Hematopoietic multipotent progenitor cell treated with erythropoietin and hydrocortisone succinate and interleukin-3 and kit ligand, for 17 days (in vitro differentiated cells): ENCODE measurements around the gene DAP3.
A peak's percentile ranks its signal among the peaks of the same experiment; 100 is the strongest.
"Not testable (repeated sequence)": the region's sequence is repeated elsewhere in the genome, so short reads cannot be mapped to it uniquely, and the experiment has no call there.

Experiments
- DNase-seq: peaks from one replicate; pipeline ENCODE4 v3.0.0-alpha.2; 2015; ENCODE audit warnings: low spot score

Gene DAP3

DNA sequence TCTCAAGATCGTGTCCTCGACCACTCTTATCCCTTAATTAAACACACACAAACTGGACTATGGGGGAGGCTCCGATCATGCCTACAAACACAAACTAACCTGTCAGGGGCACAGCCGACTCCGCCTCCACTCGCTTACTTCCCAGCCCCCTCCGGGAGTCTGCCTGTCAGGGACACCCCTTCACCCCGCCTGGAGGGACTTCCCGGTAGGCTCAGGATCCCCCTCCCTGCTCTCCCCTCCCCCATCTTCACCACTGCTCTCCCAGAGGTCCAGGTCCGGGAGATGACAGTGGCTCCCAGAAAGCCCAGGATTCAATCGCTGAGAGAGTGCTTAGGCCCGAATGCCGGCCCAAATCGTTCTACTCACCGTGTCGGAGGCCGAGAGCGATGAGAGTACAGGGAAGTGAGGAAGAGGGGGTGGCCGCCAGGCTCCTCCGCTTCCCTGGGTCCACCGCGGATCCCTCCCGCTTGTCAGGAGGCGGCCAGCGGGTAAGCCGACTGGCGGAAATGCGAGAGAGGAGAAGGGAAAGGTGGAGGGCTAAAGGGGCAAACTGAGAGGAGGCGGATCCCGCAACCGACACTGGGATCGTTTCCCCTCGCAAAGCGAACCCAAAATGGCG lies 1.1 kb upstream of the DAP3 start:
- peak; percentile 64 for DNase-seq

DNA sequence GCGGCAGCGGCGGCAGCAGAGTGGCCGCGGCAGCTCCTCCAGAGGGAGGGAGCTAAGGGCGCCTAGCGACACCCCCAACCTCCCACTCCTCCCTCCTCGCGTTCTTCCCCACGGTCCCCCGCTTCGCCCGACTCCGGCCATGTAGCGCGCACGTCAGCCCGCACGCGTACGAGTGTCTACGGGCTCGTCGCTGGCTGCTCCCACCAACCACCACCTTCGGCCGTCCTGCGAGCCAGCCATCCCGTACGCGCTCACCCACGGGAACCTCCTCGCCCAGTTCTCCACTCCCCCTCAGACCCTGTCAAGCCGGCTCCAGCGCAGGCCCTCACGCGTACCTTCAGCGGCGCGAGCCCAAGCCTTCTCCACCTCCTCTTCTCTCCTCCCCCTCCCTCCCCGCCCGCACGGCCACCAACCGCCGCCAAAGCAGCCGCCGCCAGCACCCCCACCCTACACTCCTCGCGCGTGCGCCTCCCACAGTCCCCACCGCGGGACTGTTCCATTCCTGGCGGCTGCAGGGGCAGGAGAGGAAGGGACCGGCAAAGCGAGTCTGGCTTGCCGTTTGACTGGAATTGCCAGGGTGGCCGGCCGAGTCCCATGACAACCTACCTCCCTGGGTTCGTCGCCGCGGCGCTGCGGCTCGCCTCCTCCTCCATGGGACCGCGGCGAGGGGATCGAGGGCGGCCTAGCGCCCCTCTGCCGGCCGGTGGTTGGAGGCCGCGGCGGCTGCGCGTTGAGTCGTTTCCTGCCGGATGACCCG lies 389 bp upstream of the DAP3 start, which contains the start of gene YY1AP1:
YY1AP1 (minus strand) TSS at position 451 of the 757 bp plus-strand sequence. CDS start 8,338 bp downstream, outside the sequence.
- peak; percentile 94 for DNase-seq

DNA sequence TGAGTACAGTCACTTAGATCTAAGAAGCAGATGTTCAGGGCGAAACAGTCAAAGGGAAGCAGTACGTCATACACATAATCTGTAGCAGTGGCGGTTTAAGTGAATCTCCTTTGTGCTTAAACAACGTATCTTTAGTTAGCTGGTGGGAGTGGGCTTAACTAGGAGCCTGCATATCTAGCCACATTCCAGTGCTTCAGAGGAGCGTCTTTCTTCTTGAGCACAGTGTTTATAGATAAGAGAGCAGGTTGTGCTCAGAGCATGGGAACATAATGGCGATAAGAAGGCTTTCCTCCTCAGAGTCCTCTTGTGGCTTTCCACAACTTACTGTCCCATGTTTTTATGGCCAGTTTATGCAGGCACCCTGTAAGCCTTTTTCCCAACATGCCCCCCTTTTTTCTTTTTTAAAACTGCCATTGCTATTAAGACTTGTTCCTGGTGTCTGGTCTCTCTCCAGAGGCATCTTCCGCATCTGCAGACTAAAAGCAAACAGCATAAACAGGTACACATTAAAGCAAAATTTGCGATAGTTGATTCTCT lies 3.2 kb downstream of the DAP3 start:
- DNase-seq: no peak

DNA sequence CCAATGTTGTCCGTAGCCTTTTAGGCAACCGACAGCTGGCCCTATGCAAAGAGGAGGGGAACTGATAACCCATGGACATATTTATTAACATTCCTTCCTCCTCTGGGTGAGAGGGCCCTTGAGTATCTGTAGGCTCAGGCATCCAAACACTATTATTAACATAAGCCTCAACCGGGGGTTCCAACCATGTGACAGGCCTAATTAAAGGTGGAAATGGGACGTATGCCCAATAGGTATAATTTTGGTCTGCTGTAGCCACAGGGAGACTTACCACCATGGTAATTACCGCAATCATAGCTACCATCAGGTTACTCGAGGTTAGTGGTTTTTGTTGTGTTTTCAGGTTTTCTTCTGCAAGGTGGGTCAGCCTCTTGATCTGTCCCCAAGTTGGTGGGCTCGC lies 5.3 kb downstream of the DAP3 start:
- no peak for DNase-seq

DNA sequence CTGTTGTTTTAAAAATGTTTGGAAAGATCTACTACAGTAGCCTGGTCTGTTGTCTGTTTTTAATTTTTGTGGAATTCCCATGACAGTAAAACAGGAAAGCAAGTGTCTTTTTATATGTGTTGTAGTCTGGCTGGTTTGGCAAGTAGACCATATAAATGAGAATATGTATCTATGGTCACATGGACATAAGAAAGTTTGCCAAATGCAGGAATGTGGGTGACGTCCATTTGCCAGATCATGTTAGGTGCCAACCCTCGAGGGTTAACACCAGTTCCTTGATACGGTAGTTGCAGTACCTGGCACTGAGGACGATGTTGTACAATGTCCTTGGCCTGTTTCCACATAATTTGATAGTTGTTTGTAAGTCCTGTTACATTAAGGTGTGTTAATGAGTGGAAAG lies 6.2 kb downstream of the DAP3 start:
- DNase-seq: no peak

DNA sequence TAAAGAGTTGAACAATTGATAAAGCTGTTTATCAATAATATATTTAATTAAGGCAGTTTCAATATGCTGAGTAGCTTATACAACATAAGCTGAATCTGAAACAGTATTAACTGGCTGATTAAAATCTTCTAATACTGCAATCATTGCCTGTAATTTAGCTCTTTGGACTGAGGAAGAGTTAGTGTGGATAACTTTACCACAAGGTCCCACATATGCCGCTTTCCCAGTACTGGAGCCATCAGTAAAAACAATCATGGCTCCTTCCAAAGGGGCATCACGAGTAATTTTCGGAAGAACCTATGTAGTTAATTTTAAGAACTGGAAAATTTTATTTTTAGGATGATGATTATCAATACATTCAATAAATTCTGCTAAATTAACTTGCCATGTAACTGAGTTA lies 6.7 kb downstream of the DAP3 start:
- no peak for DNase-seq

DNA sequence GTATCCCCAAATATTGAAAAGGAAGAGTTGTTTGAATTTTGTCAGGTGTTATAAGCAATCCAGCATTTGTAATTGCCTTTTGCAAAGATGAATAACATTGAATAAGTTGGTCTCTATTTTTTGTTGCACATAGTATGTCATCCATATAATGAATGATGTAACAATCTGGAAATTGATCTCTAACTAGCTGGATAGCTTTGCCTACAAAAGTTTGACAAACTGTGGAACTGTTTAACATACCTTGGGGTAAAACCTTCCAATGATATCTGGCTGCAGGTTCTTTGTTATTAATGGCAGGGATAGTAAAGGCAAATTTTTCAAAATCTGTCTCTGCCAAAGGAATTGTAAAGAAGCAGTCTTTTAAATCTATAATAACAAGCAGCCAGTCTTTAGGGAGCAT lies 7.6 kb downstream of the DAP3 start:
- no peak for DNase-seq

DNA sequence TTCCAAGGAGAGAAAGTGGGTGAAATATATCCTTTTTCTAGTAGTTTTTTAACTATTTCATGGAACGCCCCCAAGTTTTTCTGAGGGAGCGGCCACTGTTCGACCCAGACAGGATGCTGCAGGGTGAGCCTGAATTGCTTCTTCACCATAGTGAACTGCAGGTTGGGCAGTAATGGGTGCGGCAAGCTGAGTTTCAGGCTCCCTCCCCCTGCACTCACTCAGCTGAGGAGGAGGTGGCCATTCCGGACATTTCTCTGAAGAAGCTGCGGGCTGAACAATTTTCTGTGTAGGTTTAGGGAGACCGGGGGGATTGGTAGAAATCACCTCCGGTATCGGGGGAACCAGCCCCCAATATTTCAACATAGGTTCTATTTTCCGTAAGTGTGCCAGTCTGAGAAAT lies 8.2 kb downstream of the DAP3 start:
- DNase-seq: no peak

DNA sequence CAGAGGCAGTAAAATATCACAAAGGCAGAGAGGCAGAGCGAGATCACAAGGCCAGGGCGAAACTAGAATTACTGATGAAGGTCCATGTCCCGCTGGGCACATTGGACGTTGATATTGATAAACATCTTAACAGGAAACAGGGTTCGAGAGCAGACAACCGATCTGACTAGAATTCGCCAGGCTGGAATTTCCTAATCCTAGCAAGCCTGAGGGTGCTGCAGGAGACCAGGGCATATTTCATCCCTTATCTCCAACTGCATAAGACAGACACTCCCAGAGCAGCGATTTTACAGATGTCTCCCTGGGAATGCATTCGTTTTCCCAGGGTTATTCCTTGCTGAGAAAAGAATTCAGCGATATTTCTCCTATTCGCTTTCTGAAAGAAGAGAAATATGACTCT lies 8.7 kb downstream of the DAP3 start:
- DNase-seq: not testable (repeated sequence)

DNA sequence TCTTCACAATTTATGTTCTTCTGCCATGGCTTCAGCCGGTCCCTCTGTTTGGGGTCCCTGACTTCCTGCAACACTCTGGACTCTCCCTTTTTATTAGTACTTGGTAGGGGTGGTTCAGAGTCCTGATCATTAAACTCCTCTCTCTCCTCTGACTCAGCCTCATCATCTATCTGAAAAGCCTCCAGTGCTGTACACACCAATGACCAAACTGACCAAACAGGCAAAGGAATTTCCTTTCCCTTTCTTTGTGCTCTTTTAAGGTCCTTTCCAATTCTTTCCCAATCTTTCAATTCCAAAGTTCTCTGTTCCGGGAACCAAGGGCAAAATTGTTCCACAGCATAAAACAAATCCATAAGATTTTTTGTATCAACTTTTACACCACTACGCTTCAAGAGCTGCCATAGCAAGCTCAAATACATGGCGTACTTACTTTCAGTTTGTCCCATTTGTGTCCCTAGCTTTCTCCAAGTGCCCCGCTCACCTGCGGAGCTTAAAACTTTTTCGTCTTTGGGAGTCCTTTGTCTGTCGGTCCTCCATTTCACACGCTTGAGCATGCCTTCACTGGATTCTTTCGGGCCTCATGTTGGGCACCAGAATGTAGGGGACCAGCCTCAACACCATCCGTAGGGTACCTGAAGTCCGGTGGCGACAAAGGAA lies 9.6 kb downstream of the DAP3 start:
- no peak for DNase-seq

DNA sequence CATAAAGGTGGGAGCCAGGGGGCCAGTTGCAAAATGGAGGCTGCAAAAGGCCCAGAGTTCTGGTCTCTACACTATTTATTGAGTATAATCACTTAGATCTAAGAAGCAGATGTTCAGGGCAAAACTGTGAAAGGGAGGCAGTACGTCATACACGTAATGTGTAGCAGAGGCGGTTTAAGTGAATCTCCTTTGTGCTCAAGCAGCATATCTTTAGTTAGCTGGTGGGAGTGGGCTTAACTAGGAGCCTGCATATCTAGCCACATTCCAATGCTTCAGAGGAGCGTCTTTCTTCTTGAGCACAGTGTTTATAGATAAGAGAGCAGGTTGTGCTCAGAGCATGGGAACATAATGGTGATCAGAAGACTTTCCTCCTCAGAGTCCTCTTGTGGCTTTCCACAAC lies 10.2 kb downstream of the DAP3 start:
- not testable (repeated sequence) for DNase-seq

DNA sequence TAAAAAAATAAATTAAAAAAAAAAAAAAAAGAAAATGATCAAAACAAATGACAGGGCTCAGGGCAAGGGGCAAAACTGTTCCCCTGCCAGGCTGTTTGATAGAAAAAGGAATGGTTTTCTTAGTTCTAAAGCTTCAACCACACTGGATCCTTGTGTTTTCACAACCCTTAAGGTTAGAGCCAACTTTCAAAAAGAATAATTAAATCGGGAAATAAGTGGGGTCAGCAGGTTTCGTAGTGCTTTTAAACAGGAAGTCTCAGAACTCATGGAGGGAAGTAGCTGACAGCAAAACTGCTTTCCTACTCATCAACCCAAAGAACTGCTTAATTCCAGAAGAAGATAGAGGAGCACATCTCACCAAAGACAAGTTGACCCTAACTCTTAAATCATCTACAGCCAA lies 12.8 kb downstream of the DAP3 start:
- DNase-seq: not testable (repeated sequence)

DNA sequence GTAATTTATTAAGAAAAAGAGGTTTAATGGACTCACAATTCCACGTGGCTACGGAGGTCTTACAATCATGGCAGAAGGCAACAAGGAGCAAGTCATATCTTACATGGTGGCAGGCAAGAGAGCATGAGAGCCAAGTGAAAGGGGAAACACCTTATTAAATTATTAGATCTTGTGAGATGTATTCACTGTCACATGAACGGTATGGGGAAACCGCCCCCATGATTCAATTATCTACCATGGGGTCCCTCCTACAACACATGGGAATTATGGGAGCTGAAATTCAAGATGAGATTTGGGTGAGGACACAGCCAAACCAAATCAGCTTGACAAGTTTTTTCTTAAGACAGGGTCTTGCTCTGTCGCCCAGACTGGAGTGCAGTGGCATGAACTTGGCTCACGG lies 14.3 kb downstream of the DAP3 start:
- no peak for DNase-seq

DNA sequence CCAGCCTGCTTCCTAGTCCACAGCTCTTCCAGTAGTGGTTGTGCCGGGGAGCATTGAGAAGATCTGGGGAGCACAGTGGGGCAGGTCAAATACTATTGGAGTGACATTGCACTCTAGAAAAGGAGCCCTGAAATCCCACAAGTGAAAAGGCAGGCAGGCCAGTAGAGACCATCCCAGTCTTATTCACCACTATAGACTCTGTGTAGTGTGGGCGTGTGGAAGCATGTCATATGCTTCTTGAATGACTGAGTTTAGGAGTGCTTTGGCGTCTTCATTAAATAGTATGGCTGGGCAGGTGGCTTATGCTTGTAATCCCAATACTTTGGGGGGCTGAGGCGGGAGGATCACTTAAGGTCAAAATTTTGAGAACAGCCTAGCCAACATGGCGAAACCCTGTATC lies 15.5 kb downstream of the DAP3 start:
- DNase-seq: not testable (repeated sequence)

DNA sequence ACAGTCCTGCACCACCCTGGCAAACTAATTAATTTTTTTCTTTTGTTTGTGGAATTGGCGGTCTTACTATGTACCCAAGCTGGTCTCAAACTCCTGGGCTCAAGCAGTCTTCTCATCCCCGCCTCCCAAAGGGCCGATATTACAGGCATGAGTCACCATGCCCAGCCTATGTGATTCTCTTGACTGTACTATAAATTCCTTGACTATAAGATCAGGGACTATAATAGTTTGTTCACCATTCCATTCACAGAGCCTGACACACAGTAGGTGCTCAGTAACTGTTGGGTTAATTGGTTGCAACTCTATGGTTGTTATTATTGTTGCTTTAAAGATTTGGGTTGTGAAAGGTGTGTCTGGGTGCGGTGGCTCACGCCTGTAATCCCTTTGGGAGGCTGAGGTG lies 17.2 kb downstream of the DAP3 start:
- DNase-seq: no peak

DNA sequence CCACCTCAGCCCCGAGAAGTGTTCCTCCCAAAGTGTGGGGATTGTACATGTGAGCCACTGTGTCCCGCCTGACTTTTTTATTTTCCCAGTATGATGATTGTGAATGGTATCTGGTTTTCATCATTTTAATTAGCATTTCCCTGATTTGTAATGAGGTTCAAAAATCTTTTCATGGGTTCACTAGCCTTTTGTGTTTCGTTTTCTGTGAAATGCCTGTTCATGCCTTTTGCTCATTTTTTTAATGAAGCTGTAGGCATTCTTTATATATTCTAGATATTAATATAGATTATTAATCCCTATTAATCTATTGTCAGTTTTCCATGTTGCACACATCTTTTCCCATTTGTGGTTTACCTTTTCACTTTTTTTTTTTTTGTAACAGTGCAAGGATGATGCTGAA lies 20.5 kb downstream of the DAP3 start:
- DNase-seq: no peak

DNA sequence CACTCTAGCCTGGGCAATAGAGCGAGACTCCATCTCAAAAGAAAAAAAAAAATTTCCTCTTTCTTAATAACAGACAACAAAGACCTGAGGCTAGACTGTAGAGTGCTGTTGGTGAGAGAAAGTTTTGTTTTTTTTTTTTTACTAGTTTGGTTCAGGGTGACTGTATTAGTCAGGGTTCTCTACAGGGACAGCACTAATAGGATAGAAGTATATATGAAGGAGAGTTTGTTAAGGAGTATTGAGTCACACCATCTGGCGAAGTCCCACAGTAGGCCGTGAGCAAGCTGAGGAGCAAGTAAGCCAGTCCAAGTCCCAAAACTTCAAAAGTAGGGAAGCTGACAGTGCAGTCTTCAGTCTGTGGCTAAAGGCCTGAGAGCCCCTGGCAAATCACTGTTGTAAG lies 22.6 kb downstream of the DAP3 start:
- DNase-seq: not testable (repeated sequence)

DNA sequence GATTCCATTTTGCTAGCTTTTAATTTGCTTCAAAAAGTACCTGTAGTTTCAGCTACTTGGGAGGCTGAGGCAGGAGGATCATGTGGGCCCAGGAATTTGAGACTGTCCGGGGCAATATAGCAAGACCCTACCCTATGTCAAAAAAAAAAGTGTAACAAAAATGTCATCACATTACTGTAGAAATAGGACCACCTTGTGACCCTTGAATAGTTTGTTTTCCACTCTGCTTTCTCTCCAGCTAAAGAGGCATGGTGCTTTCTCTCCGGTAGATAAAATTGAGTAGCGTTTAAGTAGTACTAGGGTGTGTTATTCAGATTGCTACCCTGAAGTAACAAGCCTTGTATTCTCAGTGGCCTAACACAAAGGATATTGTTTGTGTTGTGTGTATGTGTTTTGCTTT lies 23.7 kb downstream of the DAP3 start:
- peak; percentile 22 for DNase-seq

DNA sequence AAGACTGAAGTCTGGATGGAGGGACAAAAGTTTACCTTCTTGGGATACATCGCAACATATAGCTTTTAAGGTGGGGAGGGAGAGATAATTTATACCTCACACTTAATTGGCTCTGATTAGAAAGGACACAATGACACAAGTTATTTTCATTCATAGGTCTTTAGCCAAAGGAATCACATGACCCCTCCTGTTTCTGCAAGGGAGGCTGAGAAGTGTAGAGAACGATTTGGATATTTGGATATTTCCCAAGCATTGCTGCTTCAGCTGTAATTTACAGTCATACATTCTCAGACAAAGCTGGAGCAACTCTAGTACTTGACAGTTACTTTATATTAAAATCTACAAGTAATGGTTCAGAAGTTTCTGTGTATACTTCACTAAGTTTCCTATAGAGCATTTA lies 24.2 kb downstream of the DAP3 start:
- DNase-seq: no peak

DNA sequence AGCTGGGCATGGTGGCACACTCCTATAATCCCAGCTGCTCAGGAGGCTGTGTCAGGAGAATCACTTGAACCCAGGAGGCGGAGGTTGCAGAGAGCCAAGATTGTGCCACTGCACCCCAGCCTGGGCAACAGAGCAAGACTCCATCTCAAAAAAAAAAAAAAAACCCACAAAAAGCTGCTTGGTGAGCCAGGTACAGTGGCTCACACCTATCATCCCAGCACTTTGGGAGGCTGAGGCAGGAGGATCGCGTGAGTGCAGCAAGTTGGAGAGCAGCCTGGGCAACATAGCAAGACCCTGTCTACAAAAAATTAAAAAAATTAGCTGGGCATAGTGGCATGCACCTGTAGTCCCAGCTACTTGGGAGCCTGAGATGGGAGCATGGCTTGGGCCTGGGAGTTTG lies 26.2 kb downstream of the DAP3 start:
- DNase-seq: not testable (repeated sequence)

DNA sequence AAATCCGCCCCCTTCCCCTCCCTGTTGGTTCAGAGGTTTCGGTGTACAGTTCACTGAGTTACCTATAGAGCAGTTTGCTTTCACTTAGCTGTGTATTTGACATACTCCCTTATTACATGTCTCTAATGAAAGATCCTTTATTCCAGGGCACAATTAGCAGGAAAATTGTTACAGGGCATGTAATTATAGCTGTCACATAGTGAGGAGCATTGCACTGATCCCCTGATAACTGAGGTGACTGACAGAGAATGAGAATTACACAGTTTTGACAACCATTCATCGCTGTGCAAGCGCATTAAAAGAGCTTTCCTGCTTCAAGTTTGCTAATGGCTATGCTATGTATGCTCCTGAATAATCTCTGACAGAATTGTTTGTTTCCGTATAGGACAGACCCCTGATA lies 26.9 kb downstream of the DAP3 start:
- no peak for DNase-seq

DNA sequence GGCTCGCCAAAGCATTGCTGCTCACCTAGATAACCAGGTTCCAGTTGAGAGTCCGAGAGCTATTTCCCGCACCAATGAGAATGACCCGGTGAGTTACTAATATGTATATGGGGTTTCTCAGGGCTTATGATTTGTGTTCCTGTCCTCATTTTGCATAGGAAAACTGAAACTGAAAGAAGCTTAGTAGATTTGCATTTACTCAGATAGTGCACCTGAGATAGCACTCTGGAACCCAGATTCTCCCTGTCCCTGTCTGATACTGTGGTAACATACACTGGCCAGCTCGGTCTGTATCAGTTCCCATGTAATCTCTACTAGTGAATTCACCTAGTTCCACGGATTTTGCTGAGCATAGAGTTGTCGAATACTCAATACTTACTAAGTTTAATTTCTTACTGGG lies 28.1 kb downstream of the DAP3 start:
- no peak for DNase-seq

DNA sequence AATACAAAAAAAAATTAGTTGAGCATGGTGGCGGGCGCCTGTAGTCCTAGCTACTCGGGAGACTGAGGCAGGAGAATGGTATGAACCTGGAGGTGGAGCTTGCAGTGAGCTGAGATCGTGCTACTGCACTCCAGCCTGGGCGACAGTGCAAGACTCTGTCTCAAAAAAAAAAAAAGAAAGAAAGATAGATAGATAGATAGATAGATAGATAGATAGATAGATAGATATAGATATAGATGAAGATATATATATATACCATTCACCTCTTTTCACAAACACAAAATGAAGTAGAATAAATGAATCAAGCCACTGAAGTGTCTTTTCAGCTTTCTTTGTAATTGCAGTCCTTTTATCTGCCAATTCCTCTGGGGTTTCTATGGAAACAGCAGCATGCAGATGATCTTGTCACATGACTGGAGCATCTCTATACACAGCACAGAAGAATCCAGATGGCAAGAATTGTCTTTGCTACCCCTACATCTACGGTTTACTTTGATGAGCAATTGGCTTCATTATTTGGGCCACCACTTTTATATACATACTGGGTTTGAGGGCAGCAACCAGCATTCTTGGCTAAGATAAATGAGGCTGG lies 29.7 kb downstream of the DAP3 start:
- DNase-seq: not testable (repeated sequence)
